SK-N-SH (cell line): ENCODE measurements around the gene ENTHD1. TPM values are rescaled to one million over a fixed set of nuclear protein-coding genes. Genes with fewer than 3 reads are reported as not detected.

Source experiments
- CTCF ChIA-PET: fragments of 300-600, 350-600 bp; formaldehyde crosslinking; extraction: SDS; loops from one replicate; lab custom pipeline; 2021; lab: Yijun Ruan, JAX
- POLR2A ChIA-PET: fragments of 350-600 bp; sonication (Branson Sonifier 250); formaldehyde crosslinking; extraction: SDS; loops from one replicate; lab custom pipeline; 2020; ENCODE audit warnings: antibody characterized with exemption, inconsistent platforms; lab: Yijun Ruan, JAX
- DNase-seq: peaks from one replicate; pipeline ENCODE4 v3.0.0; 2012
- H2AFZ ChIP-seq: fragments of 200-600 bp; sonication (generic); 2 replicates; pipeline ENCODE4 v1.8.1; 2016; ENCODE audit warnings: antibody characterized with exemption, mild to moderate bottlenecking, low read depth
- H3F3A ChIP-seq: fragments of 200-600 bp; sonication (generic); replicated peaks from 2 replicates; pipeline ENCODE3; 2016; ENCODE audit warnings: antibody characterized with exemption, mild to moderate bottlenecking; ENCODE audit not compliant: insufficient read depth
- H3K27ac ChIP-seq, 2 experiments: fragments of 200-500 bp in 1 of 2; fragments of 200-600 bp in 1 of 2; sonication (Bioruptor generic) in 1 of 2; sonication (generic), shearing (Covaris generic) in 1 of 2; 2 replicates each; pipeline versions ENCODE4 v1.5.1 to v1.6.1; 2014 to 2016; ENCODE audit warnings: low read depth in 2 of 2, inconsistent platforms in 1 of 2, low read length in 1 of 2, mild to moderate bottlenecking in 1 of 2, mixed read lengths in 1 of 2
- H3K27me3 ChIP-seq: fragments of 200-600 bp; sonication (generic), shearing (Covaris generic); 2 replicates; pipeline ENCODE4 v1.6.1; 2016; ENCODE audit warnings: mixed run types; ENCODE audit not compliant: insufficient read depth
- H3K36me3 ChIP-seq, 2 experiments: fragments of 200-500 bp in 1 of 2; fragments of 200-600 bp in 1 of 2; sonication (Bioruptor generic) in 1 of 2; sonication (generic) in 1 of 2; replicated peaks in 1 of 2; 2 replicates each; pipeline versions ENCODE3 to v1.5.1; 2014 to 2016; ENCODE audit warnings: low read length in 1 of 2, mild to moderate bottlenecking in 1 of 2; ENCODE audit not compliant: insufficient read depth in 2 of 2, control insufficient read depth in 1 of 2
- H3K4me1 ChIP-seq, 2 experiments: fragments of 200-500 bp in 1 of 2; fragments of 200-600 bp in 1 of 2; sonication (Bioruptor generic) in 1 of 2; sonication (generic), shearing (Covaris generic) in 1 of 2; 2 replicates each; pipeline versions ENCODE4 v1.5.1 to v1.6.1; 2014 to 2016; ENCODE audit warnings: low read depth in 1 of 2, low read length in 1 of 2, mixed run types in 1 of 2; ENCODE audit not compliant: insufficient read depth in 2 of 2, control insufficient read depth in 1 of 2
- H3K4me2 ChIP-seq: fragments of 200-600 bp; sonication (generic), shearing (Covaris generic); 2 replicates; pipeline ENCODE4 v1.6.1; 2017; ENCODE audit warnings: mixed run types
- H3K4me3 ChIP-seq, 2 experiments: fragments of 200-500 bp in 1 of 2; fragments of 200-600 bp in 1 of 2; sonication (Bioruptor generic) in 1 of 2; sonication (generic), shearing (Covaris generic) in 1 of 2; 2 replicates each; pipeline versions ENCODE4 v1.5.1 to v1.8.1; 2014 to 2016; ENCODE audit warnings: low read depth in 2 of 2, inconsistent platforms in 1 of 2, low read length in 1 of 2, mild to moderate bottlenecking in 1 of 2, mixed read lengths in 1 of 2, moderate library complexity in 1 of 2
- H3K79me2 ChIP-seq: fragments of 200-600 bp; sonication (generic); 2 replicates; pipeline ENCODE4 v1.8.1; 2017; ENCODE audit warnings: mild to moderate bottlenecking; ENCODE audit not compliant: insufficient read depth
- H3K9ac ChIP-seq: fragments of 200-600 bp; sonication (generic); 2 replicates; pipeline ENCODE4 v1.6.1; 2017; ENCODE audit warnings: mixed run types
- H3K9me2 ChIP-seq: fragments of 200-600 bp; sonication (generic); 2 replicates; pipeline ENCODE4 v1.6.1; 2017; ENCODE audit warnings: mixed run types
- H3K9me3 ChIP-seq: fragments of 200-600 bp; sonication (generic); 2 replicates; pipeline ENCODE4 v1.6.1; 2017; ENCODE audit warnings: mixed run types, mild to moderate bottlenecking, moderate library complexity
- H4K20me1 ChIP-seq: fragments of 200-600 bp; sonication (generic); 2 replicates; pipeline ENCODE4 v1.6.1; 2017; ENCODE audit warnings: mild to moderate bottlenecking, mixed run types; ENCODE audit not compliant: insufficient read depth
- ELF1 ChIP-seq: IDR thresholded peaks from 2 replicates; pipeline ENCODE4 v1.4.0; 2012
- FOXM1 ChIP-seq: IDR thresholded peaks from 2 replicates; pipeline ENCODE4 v1.4.0; 2012; ENCODE audit warnings: low read depth, mild to moderate bottlenecking
- GATA2 ChIP-seq: sonication (generic); formaldehyde crosslinking; IDR thresholded peaks from 2 replicates; pipeline ENCODE4 v1.5.0; 2020; ENCODE audit warnings: mild to moderate bottlenecking, missing genetic modification reagents
- JUND ChIP-seq: IDR thresholded peaks from 2 replicates; pipeline ENCODE4 v1.4.0; 2012
- POLR2AphosphoS5 ChIP-seq: IDR thresholded peaks from 2 replicates; pipeline ENCODE4 v1.6.1; 2012; ENCODE audit warnings: low read depth, low read length
- RCOR1 ChIP-seq: fragments of 150-350 bp; IDR thresholded peaks from 2 replicates; pipeline ENCODE4 v1.6.1; 2017; ENCODE audit warnings: antibody characterized with exemption, low read length
- RFX5 ChIP-seq: IDR thresholded peaks from 2 replicates; pipeline ENCODE4 v1.6.1; 2012; ENCODE audit warnings: mild to moderate bottlenecking, improper control_type of control experiment, low read length
- SIN3A ChIP-seq: IDR thresholded peaks from 2 replicates; pipeline ENCODE4 v1.6.1; 2012; ENCODE audit warnings: low read depth, mild to moderate bottlenecking, low read length, moderate library complexity, borderline replicate concordance
- SMC3 ChIP-seq: IDR thresholded peaks from 2 replicates; pipeline ENCODE4 v1.6.1; 2012; ENCODE audit warnings: low read depth, low read length, improper control_type of control experiment
- WGBS: methylation state at CpG from one replicate; pipeline ENCODE4 v1.1.6; 2017; ENCODE audit warnings: low lambda C conversion rate; 5-methylcytosine and 5-hydroxymethylcytosine counted together
- polyA plus RNA-seq, 3 experiments: library from polyadenylated mRNA; depleted of rRNA; stranded (reverse); fragments of >200 nt; gene quantifications; 2 replicates each; pipeline ENCODE4 v1.2.3, GENCODE V29; 2012
- TF ChIP-seq, protein P1 (sequence below): IDR thresholded peaks from 2 replicates; pipeline ENCODE4; 2012
- TF ChIP-seq, protein P2 (sequence below): fragments of 150-350 bp; IDR thresholded peaks from 2 replicates; pipeline ENCODE4 v1.6.1; 2016; ENCODE audit warnings: mild to moderate bottlenecking, low read depth, low read length
- TF ChIP-seq, protein P3 (sequence below): IDR thresholded peaks from 2 replicates; pipeline ENCODE4 v1.4.0; 2012; ENCODE audit warnings: low read depth, borderline replicate concordance
- TF ChIP-seq, protein P4 (sequence below): IDR thresholded peaks from 2 replicates; pipeline ENCODE4 v1.6.1; 2012; ENCODE audit warnings: mild to moderate bottlenecking, low read depth, low read length, moderate library complexity

Gene ENTHD1
- polyA plus RNA-seq, 1 of the 3 experiments (the other 2 are of a cell fraction) = not detected

DNA sequence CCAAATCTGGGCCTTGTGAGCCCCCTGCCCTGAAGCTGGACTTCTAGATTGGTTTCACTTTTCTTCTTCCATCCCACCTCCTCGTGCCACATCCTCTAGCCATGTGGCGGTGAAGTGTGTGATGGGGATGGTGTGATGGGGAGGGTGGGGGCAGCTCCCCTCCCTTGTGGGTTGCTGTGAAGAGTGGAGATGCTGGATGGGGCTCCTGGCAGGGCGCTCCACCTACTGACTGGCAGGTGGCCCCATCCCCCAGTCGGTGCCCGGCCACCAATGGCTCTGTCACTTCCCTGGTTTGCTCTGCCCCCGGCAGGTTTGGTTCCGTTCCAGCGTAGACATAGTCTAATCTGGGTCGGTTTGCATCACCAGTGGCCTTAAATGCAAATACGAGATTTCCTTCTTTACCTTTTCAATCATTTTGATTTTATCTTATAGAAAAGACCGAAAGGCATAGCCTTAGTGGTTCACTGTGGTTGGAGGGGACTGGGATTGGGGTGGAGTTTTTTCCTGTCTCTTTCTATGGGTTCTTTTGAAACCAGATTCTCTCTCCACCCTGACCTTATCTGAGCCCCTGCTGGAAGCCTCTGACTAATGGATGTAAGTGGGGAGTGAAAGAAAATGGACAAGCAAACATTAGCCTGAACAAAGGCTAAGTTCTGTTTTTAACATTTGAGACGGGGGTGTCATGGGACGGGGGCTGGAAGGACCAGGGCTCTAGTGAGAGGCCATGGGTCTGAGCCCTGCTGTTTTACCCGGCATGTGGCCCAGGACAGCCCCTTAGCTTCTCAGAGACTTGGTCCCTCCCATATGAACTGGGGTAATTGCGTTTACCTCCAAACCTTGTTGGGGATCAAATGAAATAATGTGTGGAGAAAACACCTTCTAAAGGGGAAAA is 173.8 kb downstream of the ENTHD1 start:
- WGBS = 70% methylated on average over 14 of the region's 15 CpGs
- CTCF ChIA-PET = no interaction called here

DNA sequence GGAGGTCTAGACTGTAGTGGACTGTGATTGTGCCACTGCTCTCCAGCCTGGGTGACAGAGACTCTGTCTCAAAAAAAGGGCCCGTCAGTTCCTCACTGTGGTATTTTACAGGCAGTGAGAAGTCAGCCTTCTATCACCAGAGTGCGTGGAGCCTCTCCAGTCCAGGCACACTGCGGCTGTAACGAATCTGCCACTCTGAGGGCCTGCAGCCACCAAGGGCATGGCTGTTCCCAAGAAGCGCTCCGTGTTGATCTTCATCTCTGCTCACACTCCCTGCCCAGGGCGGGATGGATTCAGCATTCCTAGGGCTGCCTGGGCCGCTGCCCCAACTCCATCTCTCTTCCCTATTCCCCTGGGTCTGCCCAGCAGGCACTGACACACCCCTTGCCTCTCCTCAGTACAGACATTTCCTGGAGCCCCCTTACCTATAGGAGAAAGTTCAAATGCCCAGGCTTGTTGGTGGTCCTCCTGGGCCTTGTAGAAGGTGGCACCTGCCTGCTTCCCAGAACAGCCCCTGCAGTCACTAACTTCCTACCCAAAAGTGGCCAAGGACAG is 174.6 kb downstream of the ENTHD1 start:
- H2AFZ ChIP-seq = no peak overlapping the region
- POLR2A ChIA-PET = no interaction called here
- H3K27ac ChIP-seq = no peak overlapping the region
- H3K27me3 ChIP-seq = no peaks in the 10 kb centered on the region
- peaks cover 0 to 2% of the 10 kb centered on the region in 2 experiments; a peak in 1 of 4 replicates for H3K4me1 ChIP-seq
- H3K9me2 ChIP-seq = no peaks in the 10 kb centered on the region
- H3K9me3 ChIP-seq = no peaks in the 10 kb centered on the region
- H3K79me2 ChIP-seq = no peaks in the 10 kb centered on the region
- no peaks in the 10 kb centered on the region for H3F3A ChIP-seq
- no peak for TF ChIP-seq JUND
- TF ChIP-seq GATA2 (CRISPR knock-in tag) = no peak
- TF ChIP-seq RCOR1 = no peak
- TF ChIP-seq, protein P1, sequence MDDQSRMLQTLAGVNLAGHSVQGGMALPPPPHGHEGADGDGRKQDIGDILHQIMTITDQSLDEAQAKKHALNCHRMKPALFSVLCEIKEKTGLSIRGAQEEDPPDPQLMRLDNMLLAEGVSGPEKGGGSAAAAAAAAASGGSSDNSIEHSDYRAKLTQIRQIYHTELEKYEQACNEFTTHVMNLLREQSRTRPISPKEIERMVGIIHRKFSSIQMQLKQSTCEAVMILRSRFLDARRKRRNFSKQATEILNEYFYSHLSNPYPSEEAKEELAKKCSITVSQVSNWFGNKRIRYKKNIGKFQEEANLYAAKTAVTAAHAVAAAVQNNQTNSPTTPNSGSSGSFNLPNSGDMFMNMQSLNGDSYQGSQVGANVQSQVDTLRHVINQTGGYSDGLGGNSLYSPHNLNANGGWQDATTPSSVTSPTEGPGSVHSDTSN = no peak
- no peak for TF ChIP-seq SMC3
- TF ChIP-seq ELF1 = no peak
- TF ChIP-seq, protein P2, sequence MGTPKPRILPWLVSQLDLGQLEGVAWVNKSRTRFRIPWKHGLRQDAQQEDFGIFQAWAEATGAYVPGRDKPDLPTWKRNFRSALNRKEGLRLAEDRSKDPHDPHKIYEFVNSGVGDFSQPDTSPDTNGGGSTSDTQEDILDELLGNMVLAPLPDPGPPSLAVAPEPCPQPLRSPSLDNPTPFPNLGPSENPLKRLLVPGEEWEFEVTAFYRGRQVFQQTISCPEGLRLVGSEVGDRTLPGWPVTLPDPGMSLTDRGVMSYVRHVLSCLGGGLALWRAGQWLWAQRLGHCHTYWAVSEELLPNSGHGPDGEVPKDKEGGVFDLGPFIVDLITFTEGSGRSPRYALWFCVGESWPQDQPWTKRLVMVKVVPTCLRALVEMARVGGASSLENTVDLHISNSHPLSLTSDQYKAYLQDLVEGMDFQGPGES = no peak
- no peak for TF ChIP-seq FOXM1
- 57% methylated on average over 3 of the region's 8 CpGs for WGBS
- no peak for DNase-seq
- no peaks in the 10 kb centered on the region for H4K20me1 ChIP-seq
- no peaks in the 10 kb centered on the region for H3K36me3 ChIP-seq
- H3K9ac ChIP-seq = no peak overlapping the region
- H3K4me2 ChIP-seq = no peak overlapping the region
- CTCF ChIA-PET = no interaction called here
- H3K4me3 ChIP-seq = no peak overlapping the region

More for the DNA sequence above, 173.8 kb downstream of the ENTHD1 start:
- Histone ChIP-seq H3F3A (no peaks in the 10 kb centered on the region), H3K4me1 (peaks cover 0 to 2% of the 10 kb centered on the region in 2 experiments; a peak in 1 of 4 replicates), H3K79me2 (no peaks in the 10 kb centered on the region), H3K27ac (no peak overlapping the region), H3K9ac (no peak overlapping the region), H3K4me2 (no peak overlapping the region), H3K9me3 (no peaks in the 10 kb centered on the region), H3K9me2 (no peaks in the 10 kb centered on the region), H4K20me1 (no peaks in the 10 kb centered on the region), H3K27me3 (no peaks in the 10 kb centered on the region), H3K4me3 (no peak overlapping the region), H3K36me3 (no peaks in the 10 kb centered on the region), H2AFZ (no peak overlapping the region)
- no peak for DNase-seq
- TF ChIP-seq POLR2AphosphoS5 (no peak), SIN3A (no peak), ELF1 (no peak), RFX5 (no peak)
- TF ChIP-seq, protein P3, sequence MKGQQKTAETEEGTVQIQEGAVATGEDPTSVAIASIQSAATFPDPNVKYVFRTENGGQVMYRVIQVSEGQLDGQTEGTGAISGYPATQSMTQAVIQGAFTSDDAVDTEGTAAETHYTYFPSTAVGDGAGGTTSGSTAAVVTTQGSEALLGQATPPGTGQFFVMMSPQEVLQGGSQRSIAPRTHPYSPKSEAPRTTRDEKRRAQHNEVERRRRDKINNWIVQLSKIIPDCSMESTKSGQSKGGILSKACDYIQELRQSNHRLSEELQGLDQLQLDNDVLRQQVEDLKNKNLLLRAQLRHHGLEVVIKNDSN = no peak
- TF ChIP-seq, protein P4, sequence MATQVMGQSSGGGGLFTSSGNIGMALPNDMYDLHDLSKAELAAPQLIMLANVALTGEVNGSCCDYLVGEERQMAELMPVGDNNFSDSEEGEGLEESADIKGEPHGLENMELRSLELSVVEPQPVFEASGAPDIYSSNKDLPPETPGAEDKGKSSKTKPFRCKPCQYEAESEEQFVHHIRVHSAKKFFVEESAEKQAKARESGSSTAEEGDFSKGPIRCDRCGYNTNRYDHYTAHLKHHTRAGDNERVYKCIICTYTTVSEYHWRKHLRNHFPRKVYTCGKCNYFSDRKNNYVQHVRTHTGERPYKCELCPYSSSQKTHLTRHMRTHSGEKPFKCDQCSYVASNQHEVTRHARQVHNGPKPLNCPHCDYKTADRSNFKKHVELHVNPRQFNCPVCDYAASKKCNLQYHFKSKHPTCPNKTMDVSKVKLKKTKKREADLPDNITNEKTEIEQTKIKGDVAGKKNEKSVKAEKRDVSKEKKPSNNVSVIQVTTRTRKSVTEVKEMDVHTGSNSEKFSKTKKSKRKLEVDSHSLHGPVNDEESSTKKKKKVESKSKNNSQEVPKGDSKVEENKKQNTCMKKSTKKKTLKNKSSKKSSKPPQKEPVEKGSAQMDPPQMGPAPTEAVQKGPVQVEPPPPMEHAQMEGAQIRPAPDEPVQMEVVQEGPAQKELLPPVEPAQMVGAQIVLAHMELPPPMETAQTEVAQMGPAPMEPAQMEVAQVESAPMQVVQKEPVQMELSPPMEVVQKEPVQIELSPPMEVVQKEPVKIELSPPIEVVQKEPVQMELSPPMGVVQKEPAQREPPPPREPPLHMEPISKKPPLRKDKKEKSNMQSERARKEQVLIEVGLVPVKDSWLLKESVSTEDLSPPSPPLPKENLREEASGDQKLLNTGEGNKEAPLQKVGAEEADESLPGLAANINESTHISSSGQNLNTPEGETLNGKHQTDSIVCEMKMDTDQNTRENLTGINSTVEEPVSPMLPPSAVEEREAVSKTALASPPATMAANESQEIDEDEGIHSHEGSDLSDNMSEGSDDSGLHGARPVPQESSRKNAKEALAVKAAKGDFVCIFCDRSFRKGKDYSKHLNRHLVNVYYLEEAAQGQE = no peak
- POLR2A ChIA-PET = no interaction called here
